Kidney (tissue), 14 donors: ENCODE measurements around the gene TRAF4. TPM values are rescaled to one million over a fixed set of nuclear protein-coding genes. Genes with fewer than 3 reads are reported as not detected.

ENCODE experiments used
- DNase-seq, 5 donors: peaks; one replicate each; pipeline ENCODE4 v3.0.0-alpha.2; 2013 to 2020
- FAIRE-seq: peaks from 2 replicates; lab custom pipeline; 2012; peaks lifted over from hg19 to GRCh38; lab: Jason Lieb, UNC
- H3K27ac ChIP-seq, 2 donors: one replicate each; pipeline ENCODE4 v1.7.0; 2013; ENCODE audit warnings: low read depth in 2 of 2, low read length in 2 of 2, inconsistent platforms in 1 of 2
- H3K27me3 ChIP-seq: one replicate; pipeline ENCODE4 v1.7.1; 2013; ENCODE audit warnings: low read length, inconsistent platforms; ENCODE audit not compliant: control insufficient read depth, insufficient read depth
- H3K36me3 ChIP-seq, 3 donors: one replicate each; pipeline versions ENCODE4 v1.7.0 to v1.7.1; 2013; ENCODE audit warnings: low read length in 3 of 3, control low read depth in 1 of 3, inconsistent platforms in 1 of 3; ENCODE audit not compliant: insufficient read depth in 3 of 3, control insufficient read depth in 2 of 3
- H3K4me1 ChIP-seq, 3 donors: one replicate each; pipeline versions ENCODE4 v1.7.0 to v1.7.1; 2013; ENCODE audit warnings: low read length in 3 of 3, inconsistent platforms in 1 of 3, low read depth in 1 of 3; ENCODE audit not compliant: control insufficient read depth in 2 of 3, insufficient read depth in 2 of 3
- H3K4me3 ChIP-seq, 3 donors: one replicate each; pipeline versions ENCODE4 v1.7.0 to v1.8.1; 2013; ENCODE audit warnings: low read length in 3 of 3, control low read depth in 1 of 3, inconsistent platforms in 1 of 3
- H3K9ac ChIP-seq, 3 donors: one replicate each; pipeline versions ENCODE4 v1.7.0 to v1.7.1; 2013; ENCODE audit warnings: low read length in 3 of 3, control low read depth in 1 of 3, inconsistent platforms in 1 of 3
- H3K9me3 ChIP-seq, 3 donors: one replicate each; pipeline versions ENCODE4 v1.7.0 to v1.7.1; 2013; ENCODE audit warnings: low read length in 3 of 3, control low read depth in 1 of 3, inconsistent platforms in 1 of 3; ENCODE audit not compliant: control insufficient read depth in 2 of 3, insufficient read depth in 1 of 3
- CTCF ChIP-seq: IDR thresholded peaks from 3 replicates; pipeline ENCODE4 v1.5.1; 2012; ENCODE audit warnings: mild to moderate bottlenecking, moderate library complexity, borderline replicate concordance; ENCODE audit not compliant: insufficient read depth; ENCODE audit errors: extremely low read depth
- intact Hi-C: fragments of 100-400 bp; cut with DNase I; formaldehyde crosslinking; loops from one replicate; pipeline ENCODE4 v1.11.1; 2022
- polyA plus RNA-seq: library from polyadenylated mRNA; stranded (reverse); fragments of 350-450 nt; fragmentation: Illumina TruSeq; extraction: RNeasy Lipid Tissue Mini Kit (QIAGEN cat#74804); gene quantifications from one replicate; pipeline ENCODE4 v1.2.3, GENCODE V29; 2014; ENCODE audit warnings: low read depth, low replicate concordance; ENCODE audit not compliant: insufficient read depth
- total RNA-seq: library from RNA; stranded (reverse); fragmentation: NEBNext Ultra II Directional; extraction: Animal tissue kit (Norgen Biotek cat#: 25700); gene quantifications from one replicate; pipeline ENCODE4 v1.2.1, GENCODE V29; 2021
- donor health status: control.
- donor health status: control.
- donor health status: control.
- donor health status: control.
- donor health status: control.
- donor health status: DM: yes; HTN: yes; CAD: no.
- donor health status: Normal renal cell carcinoma (clear cell type).

The TRAF4 gene
- total and polyA plus RNA-seq, 2 donors from 2014 or later, result 53.4 to 118 TPM

GRCh38 chr17:28702752-28703150, 41.1 kb upstream of the TRAF4 start:
- Histone ChIP-seq H3K4me3 (no peak overlapping the region), H3K4me1 (peaks cover 0 to 9% (median 3%) of the 10 kb centered on the region in 3 donors), H3K9ac (no peak overlapping the region), H3K27ac (no peak overlapping the region), H3K36me3 (peaks cover 2 to 50% (median 46%) of the 10 kb centered on the region in 3 donors), H3K27me3 (no peaks in the 10 kb centered on the region), H3K9me3 (no peaks in the 10 kb centered on the region)
- FAIRE-seq (no peak), DNase-seq (no peak)
- no peak for TF ChIP-seq CTCF
- intact Hi-C loops, result no loop called here

- Histone ChIP-seq H3K27ac (no peak overlapping the region), H3K4me3 (no peak overlapping the region), H3K9me3 (no peaks in the 10 kb centered on the region), H3K9ac (no peak overlapping the region), H3K4me1 (peaks cover 0 to 4% (median under 1%) of the 10 kb centered on the region in 3 donors), H3K36me3 (peaks cover 2 to 42% (median 41%) of the 10 kb centered on the region in 3 donors), H3K27me3 (no peaks in the 10 kb centered on the region)
- no peak for DNase-seq
- no peak for TF ChIP-seq CTCF
- no peak for FAIRE-seq
- intact Hi-C loops, result no loop called here
Observed at GRCh38 chr17:28703552-28704218, 40.1 kb upstream of the TRAF4 start.

- no peak overlapping the region for H3K9ac ChIP-seq
- H3K27ac ChIP-seq, result no peak overlapping the region
- intact Hi-C loops, result no loop called here
- H3K4me1 ChIP-seq, result no peaks in the 10 kb centered on the region
- H3K27me3 ChIP-seq, result no peaks in the 10 kb centered on the region
- no peaks in the 10 kb centered on the region for H3K9me3 ChIP-seq
- no peak for FAIRE-seq
- no peak for DNase-seq
- TF ChIP-seq CTCF, result no peak
- peaks cover 0 to 36% (median 34%) of the 10 kb centered on the region in 3 donors for H3K36me3 ChIP-seq
- no peak overlapping the region for H3K4me3 ChIP-seq
Observed at GRCh38 chr17:28704219-28704858, 39.5 kb upstream of the TRAF4 start.
